Kidney (tissue), 14 donors: Measurements from ENCODE around the gene C6orf118. TPM values are rescaled to one million over a fixed set of nuclear protein-coding genes. Genes with fewer than 3 reads are reported as not detected.
A peak's percentile ranks its signal among the peaks of the same experiment; 100 is the strongest.

Experiments
- DNase-seq, 5 donors: peaks; one replicate each; pipeline ENCODE4 v3.0.0-alpha.2; 2013 to 2020
- FAIRE-seq: peaks from 2 replicates; lab custom pipeline; 2012; peaks lifted over from hg19 to GRCh38; lab: Jason Lieb, UNC
- H3K27ac ChIP-seq, 2 donors: one replicate each; pipeline ENCODE4 v1.7.0; 2013; ENCODE audit warnings: low read depth in 2 of 2, low read length in 2 of 2, inconsistent platforms in 1 of 2
- H3K27me3 ChIP-seq: one replicate; pipeline ENCODE4 v1.7.1; 2013; ENCODE audit warnings: low read length, inconsistent platforms; ENCODE audit not compliant: control insufficient read depth, insufficient read depth
- H3K36me3 ChIP-seq, 3 donors: one replicate each; pipeline versions ENCODE4 v1.7.0 to v1.7.1; 2013; ENCODE audit warnings: low read length in 3 of 3, control low read depth in 1 of 3, inconsistent platforms in 1 of 3; ENCODE audit not compliant: insufficient read depth in 3 of 3, control insufficient read depth in 2 of 3
- H3K4me1 ChIP-seq, 3 donors: one replicate each; pipeline versions ENCODE4 v1.7.0 to v1.7.1; 2013; ENCODE audit warnings: low read length in 3 of 3, inconsistent platforms in 1 of 3, low read depth in 1 of 3; ENCODE audit not compliant: control insufficient read depth in 2 of 3, insufficient read depth in 2 of 3
- H3K4me3 ChIP-seq, 3 donors: one replicate each; pipeline versions ENCODE4 v1.7.0 to v1.8.1; 2013; ENCODE audit warnings: low read length in 3 of 3, control low read depth in 1 of 3, inconsistent platforms in 1 of 3
- H3K9ac ChIP-seq, 3 donors: one replicate each; pipeline versions ENCODE4 v1.7.0 to v1.7.1; 2013; ENCODE audit warnings: low read length in 3 of 3, control low read depth in 1 of 3, inconsistent platforms in 1 of 3
- H3K9me3 ChIP-seq, 3 donors: one replicate each; pipeline versions ENCODE4 v1.7.0 to v1.7.1; 2013; ENCODE audit warnings: low read length in 3 of 3, control low read depth in 1 of 3, inconsistent platforms in 1 of 3; ENCODE audit not compliant: control insufficient read depth in 2 of 3, insufficient read depth in 1 of 3
- CTCF ChIP-seq: IDR thresholded peaks from 3 replicates; pipeline ENCODE4 v1.5.1; 2012; ENCODE audit warnings: mild to moderate bottlenecking, moderate library complexity, borderline replicate concordance; ENCODE audit not compliant: insufficient read depth; ENCODE audit errors: extremely low read depth
- intact Hi-C: fragments of 100-400 bp; cut with DNase I; formaldehyde crosslinking; loops from one replicate; pipeline ENCODE4 v1.11.1; 2022
- polyA plus RNA-seq: library from polyadenylated mRNA; stranded (reverse); fragments of 350-450 nt; fragmentation: Illumina TruSeq; extraction: RNeasy Lipid Tissue Mini Kit (QIAGEN cat#74804); gene quantifications from one replicate; pipeline ENCODE4 v1.2.3, GENCODE V29; 2014; ENCODE audit warnings: low read depth, low replicate concordance; ENCODE audit not compliant: insufficient read depth
- total RNA-seq: library from RNA; stranded (reverse); fragmentation: NEBNext Ultra II Directional; extraction: Animal tissue kit (Norgen Biotek cat#: 25700); gene quantifications from one replicate; pipeline ENCODE4 v1.2.1, GENCODE V29; 2021
- donor health status: control.
- donor health status: control.
- donor health status: control.
- donor health status: control.
- donor health status: control.
- donor health status: DM: yes; HTN: yes; CAD: no.
- donor health status: Normal renal cell carcinoma (clear cell type).

C6orf118 gene
- total and polyA plus RNA-seq, 2 donors from 2014 or later = 0.57 to 0.67 TPM

DNA sequence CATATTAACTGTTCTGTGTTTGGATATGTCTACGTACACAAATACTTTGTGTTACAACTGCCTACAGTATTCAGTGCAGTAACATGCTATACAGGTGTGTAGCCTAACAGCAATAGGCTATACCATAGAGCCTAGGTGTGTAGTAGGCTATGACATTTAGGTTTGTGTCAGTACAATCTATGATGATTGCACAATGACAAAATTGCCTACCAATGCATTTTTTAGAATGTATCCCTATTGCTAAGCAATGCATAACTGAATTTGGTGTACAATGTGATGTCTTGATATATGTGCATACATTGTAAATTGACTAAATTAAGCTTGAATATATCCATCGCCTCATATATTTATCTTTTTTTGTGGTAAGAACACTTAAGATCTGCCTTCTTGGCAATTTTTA is 48.9 kb downstream of the C6orf118 start:
- FAIRE-seq = no peak
- DNase-seq = no peak
- Histone ChIP-seq H3K9ac (no peak overlapping the region), H3K27me3 (no peaks in the 10 kb centered on the region), H3K36me3 (no peaks in the 10 kb centered on the region), H3K4me3 (no peak overlapping the region), H3K9me3 (peaks cover 0 to 17% (median 0%) of the 10 kb centered on the region in 3 donors), H3K27ac (no peak overlapping the region), H3K4me1 (no peaks in the 10 kb centered on the region)
- no peak for TF ChIP-seq CTCF
- intact Hi-C loops = no loop called here

- intact Hi-C loops = no loop called here
Observed at GRCh38 chr6:165249808-165250207, 59.6 kb downstream of the C6orf118 start.

GRCh38 chr6:165245701-165246100 is 63.7 kb downstream of the C6orf118 start:
- no peaks in the 10 kb centered on the region for H3K4me1 ChIP-seq
- DNase-seq (no peak), FAIRE-seq (no peak)
- no peaks in the 10 kb centered on the region for H3K36me3 ChIP-seq
- H3K4me3 ChIP-seq = no peak overlapping the region
- no peak overlapping the region for H3K27ac ChIP-seq
- intact Hi-C loops = no loop called here
- H3K9ac ChIP-seq = no peak overlapping the region
- no peaks in the 10 kb centered on the region for H3K9me3 ChIP-seq
- no peak for TF ChIP-seq CTCF
- no peaks in the 10 kb centered on the region for H3K27me3 ChIP-seq

More at GRCh38 chr6:165249808-165250207, 59.6 kb downstream of the C6orf118 start:
- Histone ChIP-seq H3K27ac (no peak overlapping the region), H3K9me3 (no peaks in the 10 kb centered on the region), H3K9ac (no peak overlapping the region), H3K4me3 (no peak overlapping the region), H3K4me1 (no peaks in the 10 kb centered on the region), H3K27me3 (no peaks in the 10 kb centered on the region), H3K36me3 (no peaks in the 10 kb centered on the region)
- DNase-seq = no peak
- no peak for TF ChIP-seq CTCF
- no peak for FAIRE-seq

DNA sequence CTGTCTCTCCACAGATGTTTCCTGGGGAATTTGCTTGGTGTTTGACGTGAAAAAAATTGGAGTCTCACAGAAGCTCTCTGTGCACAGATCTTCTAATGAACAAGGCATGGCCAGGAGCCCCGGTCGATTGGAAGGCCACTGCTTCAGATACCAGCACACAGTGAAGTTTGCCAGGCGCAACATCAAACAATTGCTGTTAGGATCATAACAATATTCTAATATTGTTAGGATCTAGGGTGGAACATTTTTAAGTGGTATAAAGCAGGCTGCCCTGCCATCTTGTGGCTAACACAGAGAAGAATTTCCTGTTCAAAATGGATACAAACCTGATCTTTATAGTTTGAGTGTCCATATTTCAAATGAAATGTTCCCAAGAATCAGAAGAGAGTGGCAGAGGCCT is 64.1 kb downstream of the C6orf118 start:
- H3K27ac ChIP-seq = no peak overlapping the region
- FAIRE-seq = no peak
- no peaks in the 10 kb centered on the region for H3K27me3 ChIP-seq
- no peak overlapping the region for H3K9ac ChIP-seq
- peak in 2 of 5 donors; percentile 30 to 55 for DNase-seq
- TF ChIP-seq CTCF = no peak
- intact Hi-C loops = no loop called here
- H3K4me3 ChIP-seq = no peak overlapping the region
- no peaks in the 10 kb centered on the region for H3K9me3 ChIP-seq
- H3K4me1 ChIP-seq = no peaks in the 10 kb centered on the region
- no peaks in the 10 kb centered on the region for H3K36me3 ChIP-seq
